SIG-M5 (cell line): ENCODE data around the gene STRN.
"Not testable (repeated sequence)": the region's sequence is repeated elsewhere in the genome, so short reads cannot be mapped to it uniquely, and the experiment has no call there.

ENCODE experiments used
- DNase-seq: peaks from one replicate; lab custom pipeline; 2025; lab: John Stamatoyannopoulos, UW

Gene STRN

DNA sequence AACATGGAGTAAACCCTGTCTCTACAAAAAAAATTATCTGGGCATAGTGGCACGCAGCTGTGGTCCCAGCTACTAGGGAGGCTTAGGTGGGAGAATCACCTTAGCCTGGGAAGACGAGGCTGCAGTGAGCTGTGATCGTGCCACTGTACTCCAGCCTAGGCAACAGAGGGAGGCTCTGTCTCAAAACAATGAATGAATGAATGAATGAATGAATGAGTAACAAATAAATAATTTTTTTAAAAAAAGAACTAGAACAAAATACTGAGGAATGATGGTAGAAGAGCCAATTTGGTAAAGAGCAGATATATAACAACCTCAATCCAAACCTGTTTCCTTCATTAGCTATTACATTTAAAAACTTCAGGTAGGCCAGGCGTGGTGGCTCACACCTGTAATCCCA lies 60.1 kb downstream of the STRN start:
- no peak for DNase-seq

DNA sequence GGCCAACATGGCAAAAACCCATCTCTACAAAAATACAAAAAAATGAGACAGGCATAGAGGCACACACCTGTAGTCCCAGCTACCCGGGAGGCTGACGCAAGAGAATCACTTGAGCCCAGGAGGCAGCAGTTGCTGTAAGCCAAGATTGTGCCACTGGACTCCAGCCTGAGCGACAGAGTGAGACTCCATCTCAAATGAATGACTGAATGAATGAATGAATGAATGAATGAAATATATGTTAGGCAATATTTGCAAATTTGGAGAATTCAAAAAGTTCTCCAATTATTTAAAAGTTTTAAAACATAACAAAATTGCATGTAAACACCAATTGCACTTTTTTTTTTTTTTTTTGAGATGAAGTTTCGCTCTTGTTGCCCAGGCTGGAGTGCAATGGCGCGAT lies 61.7 kb downstream of the STRN start:
- DNase-seq: no peak

DNA sequence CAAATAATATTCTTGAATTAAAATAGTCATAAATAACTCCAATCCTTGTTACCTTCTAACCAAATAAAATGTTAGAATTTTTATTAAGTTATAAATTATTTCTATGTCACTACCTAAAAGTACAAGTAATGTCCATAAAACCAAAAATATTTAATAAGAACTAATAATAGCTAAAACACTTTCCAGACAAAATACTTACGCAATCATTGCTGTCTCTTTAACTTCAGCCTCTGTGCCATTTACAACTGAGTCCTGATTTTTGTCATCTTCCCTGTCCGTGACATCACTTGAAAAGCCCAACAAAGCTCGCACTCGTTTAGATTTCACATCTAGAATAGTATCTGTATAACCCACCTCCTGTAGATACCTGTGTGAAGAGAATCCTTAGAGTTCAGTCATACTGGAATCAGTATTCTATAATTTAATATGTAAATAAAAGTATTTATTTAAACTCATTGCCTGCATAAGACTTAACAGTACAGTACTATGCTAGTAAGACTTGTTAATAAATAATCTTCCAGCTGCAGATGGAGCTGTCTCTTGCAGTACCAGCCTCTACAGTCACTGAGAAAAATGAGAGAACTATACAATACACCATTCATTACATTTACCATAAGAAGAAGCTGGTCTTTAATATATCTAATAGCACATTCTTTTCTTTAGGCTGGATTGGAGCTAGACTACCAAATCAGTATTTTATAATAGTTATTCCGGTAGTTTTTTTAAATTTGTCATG lies 63.8 kb downstream of the STRN start:
- DNase-seq: no peak

DNA sequence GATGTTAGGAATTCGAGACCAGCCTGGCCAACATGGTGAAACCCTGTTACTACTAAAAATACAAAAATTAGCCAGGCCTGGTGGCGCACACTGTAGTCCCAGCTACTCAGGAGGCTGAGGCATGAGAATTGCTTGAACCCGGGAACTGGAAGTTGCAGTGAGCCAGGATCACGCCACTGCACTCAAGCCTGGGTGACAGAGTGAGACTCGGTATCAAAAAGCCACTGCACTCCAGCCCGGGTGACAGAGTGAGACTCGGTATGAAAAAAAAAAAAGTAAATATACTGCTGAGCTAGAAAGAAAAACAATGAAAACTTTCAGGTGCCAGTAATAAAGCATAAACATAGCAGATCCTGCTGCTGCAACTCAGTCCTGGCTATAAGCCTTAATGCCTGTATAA lies 73.5 kb downstream of the STRN start:
- no peak for DNase-seq

DNA sequence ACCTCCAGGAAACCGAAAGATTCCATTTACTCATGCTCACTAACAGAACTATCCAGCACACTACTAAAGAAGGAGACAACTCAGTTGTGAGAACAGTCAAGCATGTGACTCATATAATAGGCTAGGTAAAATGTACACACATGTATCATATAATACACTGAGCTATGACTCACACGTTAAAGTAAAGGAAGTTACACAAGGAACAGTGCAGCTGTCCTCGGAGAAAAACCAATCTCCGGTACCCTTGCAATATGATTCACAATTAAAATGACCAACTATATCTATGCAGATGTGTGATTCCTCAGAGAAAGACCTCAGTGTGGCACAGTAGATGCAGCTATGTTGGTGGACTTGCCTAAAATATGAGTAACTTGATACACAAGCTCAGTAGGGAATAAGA lies 76.5 kb downstream of the STRN start:
- DNase-seq: peak; percentile 76

DNA sequence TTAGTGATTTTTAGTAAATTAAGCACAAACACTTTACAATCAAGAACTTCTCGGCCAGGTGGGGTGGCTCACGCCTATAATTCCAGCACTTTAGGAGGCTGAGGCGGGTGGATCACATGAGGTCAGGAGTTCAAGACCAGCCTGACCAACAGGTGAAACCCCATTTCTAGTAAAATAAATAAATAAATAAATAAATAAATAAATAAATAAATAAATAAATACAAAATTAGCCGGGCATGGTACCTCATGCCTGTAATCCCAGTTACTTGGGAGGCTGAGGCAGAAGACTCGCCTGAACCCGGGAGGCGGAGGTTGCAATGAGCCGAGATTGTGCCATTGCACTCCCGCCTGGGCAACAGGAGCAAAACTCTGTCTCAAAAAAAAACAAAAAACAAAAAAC lies 79.2 kb downstream of the STRN start:
- DNase-seq: not testable (repeated sequence)

DNA sequence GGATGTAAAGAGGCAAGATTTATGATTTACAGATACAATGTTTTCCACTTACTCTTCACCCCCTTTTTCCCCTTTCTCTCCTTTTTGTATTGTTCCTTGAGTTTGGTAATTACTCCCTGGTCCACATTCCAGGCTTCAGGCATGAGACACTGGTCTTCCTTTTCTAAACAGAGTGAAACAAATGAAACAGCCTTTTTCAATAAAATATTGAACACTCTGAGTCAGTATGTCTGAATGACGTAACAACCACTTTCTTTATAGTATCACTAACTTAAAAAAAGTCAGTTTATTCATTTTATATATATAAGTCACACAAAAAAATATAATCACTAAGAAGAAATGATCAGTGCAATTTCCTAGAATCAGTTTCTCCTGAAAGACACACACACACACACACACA lies 79.7 kb downstream of the STRN start:
- DNase-seq: no peak

DNA sequence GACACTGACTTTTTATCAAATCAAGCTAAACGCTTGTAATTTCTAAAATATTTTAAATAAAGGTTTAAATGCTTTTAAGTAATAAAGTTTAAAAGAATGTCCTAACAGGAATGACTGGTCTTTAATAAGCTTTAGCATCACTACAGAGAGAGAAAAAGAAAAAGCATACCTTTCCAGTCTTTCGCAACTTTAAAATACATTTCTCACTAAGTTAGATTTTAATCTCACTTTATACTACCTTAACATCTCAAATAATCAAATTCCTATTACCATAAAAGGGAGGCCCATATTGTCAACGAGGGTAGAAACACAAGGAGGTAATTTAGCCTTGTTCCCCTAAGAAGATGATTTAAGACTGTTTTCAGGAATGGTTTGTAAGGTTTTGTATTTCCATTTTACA lies 80.7 kb downstream of the STRN start:
- no peak for DNase-seq

DNA sequence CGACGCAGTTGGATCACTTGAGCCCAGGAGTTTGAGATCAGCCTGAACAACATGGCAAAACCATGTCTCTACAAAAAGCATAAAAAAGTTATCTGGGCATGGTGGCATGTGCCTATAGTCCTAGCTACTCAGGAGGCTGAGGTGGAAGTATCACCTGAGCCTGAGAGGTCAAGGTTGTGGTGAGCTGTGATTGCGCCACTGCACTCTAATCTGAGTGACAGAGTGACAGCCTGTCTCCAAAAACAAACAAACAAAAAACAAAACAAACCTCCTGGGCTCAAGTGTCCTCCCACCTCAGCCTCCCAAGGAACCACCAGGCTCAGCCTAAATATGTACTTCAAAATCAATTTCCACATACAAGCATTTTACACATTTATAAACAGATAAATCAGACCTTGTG lies 83.8 kb downstream of the STRN start:
- no peak for DNase-seq

DNA sequence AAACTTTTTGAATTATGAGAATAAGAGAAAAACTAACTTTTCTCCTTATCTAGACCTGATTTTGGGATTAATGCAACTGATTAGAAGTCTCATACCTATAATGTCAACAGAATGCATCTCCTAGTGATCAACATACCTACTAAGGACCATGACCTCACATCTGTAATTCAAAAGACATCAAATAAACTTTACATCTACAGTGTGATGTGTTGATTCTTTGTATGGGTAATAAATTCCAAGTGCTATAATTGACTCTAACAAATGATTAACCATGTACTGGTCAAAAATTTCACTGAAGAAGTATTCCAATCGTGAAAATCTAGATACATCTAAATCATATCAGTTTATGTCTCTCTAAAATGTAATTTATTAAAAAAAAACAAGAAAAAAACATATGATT lies 84.5 kb downstream of the STRN start:
- DNase-seq: no peak

DNA sequence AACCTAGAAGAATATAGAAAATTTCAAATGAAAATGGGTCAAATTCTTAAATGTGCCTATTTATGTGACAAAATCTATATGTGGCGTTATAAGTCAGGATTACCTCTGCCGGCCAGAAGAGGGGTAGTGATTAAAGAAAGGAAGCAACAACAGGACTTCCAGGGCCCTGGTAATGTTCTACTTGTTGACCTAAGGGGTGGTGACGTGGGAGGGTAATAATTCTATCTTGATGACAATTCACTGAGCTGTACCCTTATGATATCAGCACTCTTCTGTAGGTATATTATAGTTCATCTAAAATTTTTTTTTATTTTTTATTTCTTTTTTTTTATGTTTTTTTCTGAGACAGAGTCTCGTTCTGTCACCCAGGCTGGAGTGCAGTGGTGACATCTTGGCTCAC lies 87.9 kb downstream of the STRN start:
- DNase-seq: no peak

DNA sequence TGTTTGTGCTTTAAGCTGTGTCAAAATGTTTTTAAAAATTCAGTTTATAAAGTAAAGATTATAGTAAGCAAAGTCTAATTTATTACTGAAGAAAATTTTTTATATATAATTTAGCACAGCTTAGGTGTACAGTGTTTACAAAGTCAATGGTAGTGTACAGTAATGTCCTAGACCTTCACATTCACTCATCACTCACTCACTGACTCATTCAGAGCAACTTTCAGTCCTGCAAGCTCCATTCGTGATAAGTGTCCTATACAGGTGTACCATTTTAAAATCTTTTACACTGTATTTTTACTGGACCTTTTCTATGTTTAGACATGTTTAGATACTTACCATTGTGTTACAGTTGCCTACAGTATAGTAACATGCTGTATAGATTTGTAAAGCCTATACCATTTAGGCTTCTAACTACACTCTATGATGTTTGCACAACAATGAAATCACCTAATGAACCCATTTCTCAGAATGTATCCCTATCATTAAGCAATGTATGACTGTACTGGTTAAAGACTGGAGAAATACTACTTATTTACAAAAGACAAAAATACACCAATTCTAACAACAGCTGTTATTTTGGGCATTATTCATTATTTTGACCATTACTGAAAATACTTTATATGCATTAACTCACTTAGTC lies 95.1 kb downstream of the STRN start:
- no peak for DNase-seq

DNA sequence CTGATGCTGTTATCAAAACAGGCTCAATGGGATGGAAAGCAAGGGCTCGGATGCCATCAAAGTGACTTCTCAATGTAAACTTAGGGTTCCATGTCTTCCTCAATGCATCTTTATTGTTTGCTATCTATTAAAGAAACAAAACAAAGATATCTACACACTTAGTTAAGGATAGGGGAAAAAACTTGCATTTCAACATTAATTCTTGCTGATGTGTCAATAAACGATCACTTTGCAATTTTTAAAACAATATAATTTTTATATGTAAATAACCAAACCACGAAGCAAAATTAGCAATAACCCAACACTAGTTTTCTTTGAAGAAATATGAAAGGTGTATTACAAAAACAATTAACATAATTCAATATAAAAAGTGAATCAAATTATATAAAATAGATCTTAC lies 96.7 kb downstream of the STRN start:
- DNase-seq: no peak

DNA sequence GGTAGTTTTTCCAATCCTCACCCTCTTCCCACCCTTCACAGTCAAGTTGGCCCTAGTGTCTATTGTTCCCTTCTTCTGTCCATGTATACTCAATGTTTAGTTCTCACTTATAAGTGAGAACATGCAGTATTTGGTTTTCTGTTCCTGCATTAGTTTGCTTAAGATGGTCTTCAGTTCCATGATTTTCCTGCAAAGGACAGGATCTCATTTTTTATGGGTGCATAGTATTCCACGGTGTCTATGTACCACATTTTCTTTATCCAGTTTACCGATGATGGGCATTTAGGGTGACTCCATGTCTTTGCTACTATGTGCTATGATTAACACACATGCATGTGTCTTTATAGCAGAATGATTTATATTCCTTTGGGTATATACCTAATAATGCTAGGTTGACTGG lies 104.4 kb downstream of the STRN start:
- DNase-seq: no peak

DNA sequence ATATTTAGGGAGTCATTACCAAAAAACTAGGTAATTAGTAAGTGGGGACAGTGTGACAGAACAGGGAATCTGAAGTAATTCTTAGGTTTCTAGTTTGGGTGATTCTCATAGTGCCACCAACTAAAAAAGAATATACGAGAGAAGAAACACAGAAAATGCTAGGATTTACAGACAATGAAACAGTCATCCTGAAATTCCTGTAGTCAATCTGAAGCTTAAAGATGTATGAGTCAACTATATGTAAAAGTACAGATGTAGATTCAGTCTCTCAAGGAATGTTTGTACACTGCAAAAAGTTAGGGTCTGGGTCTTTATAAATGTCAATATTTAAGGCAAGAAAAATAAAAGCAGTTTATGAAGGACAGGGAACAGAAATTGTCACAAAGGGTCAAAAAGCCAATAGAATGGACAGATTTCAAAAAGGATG lies 107.0 kb downstream of the STRN start:
- DNase-seq: no peak

DNA sequence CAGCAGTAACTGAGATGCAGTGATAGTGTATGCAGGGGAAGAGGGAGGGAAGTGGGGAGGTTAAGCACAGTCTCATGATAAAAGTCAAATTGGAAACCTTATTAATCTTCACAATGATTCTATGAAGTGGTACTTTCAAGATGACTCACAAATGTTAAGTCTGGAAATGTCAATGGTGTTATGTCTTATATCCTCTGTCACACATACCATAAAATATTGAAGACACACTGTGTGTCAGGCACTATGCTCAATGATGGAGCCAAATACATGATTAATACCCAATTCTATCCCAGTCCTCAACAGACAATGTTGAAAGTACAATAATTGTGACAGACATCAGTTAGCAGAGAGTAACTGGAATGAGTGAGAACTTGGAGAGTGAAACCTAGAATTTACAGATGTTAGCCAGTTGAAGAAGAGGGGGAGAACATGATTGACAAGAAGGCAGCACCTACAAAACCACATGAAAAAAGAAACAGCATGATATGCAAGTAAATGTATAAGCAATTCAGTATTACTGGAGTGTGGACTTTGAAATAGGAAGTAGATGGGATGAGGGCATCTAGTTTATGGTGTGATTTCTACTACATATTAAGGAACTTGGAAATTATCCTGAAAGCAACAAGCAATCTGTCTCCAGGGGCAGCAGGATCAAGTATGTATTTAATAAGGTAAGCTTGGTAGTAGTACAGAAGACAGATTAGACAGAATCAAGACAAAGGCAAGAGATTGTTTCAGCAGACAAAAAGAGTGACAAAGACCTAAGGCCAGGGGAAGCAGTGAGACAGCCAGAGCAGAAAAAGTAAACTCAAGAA lies 107.6 kb downstream of the STRN start:
- no peak for DNase-seq

DNA sequence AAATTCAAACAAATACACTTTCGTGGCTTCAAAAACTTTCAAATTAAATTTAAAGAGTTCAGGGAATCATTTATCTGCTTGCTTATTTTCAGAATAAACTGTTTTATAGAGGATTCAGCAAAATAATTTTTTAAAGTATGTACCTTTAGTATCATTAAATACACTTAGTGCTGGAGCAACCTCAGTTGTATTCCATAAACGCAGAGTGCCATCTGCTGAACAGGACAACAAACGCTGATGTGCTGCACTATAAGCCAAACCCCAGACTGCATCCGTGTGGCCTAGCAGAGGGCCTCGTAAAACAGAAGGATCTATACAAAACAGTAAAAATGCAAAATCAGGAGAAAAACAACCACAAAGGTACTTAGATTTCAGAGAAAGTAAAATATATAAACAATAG lies 108.6 kb downstream of the STRN start:
- no peak for DNase-seq

DNA sequence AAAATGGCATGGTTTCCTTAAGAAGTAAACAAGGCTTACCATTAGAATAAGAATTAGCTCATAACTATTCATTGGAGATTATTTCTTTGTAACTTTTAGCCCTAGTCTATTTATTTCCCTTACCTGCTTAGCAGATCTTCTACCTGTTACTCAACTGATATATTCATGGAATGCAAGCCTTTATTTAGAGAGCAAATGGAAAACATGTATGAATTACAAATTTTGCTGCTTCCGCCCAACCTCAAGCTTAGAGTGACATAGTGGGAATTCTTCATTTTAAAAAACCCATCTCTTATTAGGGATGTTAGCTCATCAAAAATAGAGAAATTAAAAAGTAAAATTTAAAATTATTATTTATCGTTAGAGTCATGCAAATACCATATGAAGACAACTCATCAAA lies 110.9 kb downstream of the STRN start:
- no peak for DNase-seq

DNA sequence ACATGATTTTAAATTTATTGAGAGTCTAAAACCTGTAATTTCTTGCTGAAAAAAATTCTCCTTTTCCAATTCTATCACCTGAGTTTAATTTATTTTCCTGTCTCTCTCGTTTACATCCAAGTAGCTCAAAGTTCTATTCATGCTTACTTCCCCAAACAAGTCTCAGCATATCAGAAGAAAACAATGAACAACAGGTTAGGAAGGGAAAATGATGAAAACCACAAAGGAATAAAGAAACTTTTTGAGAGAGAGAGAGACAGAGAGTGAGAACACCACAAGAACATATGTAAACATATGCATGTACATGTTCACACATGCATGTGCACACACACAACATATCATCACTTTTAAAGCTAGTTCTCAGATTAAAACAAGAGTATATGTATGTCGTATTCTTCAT lies 112.1 kb downstream of the STRN start:
- DNase-seq: no peak

DNA sequence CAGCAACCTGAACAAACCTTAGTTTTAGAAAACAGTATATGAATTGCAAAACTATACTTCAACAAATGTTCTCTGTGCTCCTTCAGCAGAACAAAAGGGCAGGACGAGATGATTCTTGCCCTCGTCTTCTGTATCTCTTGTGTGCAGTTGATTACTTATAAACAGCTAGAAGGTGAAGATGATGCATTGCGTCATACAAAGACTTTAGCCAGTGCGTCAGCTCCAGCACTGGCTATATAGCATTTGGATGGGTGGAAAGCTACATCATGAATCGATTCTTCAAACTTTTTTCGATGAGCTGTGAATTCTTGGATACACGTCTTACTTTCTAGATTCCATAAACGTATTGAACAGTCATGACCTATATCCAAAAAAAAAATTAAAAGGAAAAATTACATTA lies 117.1 kb downstream of the STRN start:
- no peak for DNase-seq

DNA sequence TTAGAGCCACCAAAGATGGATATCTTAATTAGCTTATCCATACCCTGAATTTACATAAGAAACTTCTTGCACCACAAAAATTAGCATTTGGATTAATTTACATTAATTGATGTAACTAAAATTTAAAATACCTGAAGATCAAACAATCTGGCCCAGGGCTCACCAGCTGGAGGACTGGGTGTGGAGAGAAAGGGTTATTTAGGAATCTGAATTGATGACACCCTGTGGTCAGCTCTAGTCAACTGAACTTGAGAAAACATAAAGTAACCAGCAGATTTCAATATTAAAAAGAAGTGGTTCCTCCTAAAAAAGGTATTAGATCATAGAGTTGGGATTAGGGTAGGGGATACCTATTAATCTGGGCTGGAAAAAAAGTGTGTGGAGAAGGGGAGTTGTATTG lies 122.5 kb downstream of the STRN start:
- DNase-seq: no peak

DNA sequence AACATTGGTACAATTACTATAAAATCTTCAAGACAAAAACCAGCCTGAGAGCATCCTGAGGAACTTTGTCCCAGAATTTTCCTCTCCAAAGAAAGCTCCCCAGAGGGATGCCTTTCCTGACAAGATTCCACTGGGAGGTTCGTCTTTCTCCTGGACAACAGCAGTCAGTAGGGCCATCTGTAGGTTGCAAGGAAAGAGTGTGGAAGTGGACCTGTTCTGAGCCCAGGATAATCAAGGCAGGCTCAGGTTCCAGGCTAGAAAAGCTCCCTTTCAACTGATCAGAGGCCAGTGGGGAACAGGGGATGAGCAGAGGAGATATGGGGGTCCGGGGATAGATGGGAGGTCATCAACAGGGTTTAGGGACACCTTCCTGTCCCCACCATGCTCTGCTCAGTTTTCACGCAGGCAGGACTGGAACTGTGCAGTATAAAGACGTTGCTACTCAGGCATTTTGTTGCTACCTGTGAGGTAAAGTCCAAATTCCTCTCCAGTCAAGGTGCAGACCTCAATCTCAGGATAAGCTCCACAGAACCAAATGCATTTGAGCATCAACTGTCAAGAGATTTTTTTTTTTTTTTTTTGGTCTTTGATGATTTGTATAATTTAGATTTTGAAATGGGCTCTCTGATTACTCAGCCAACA lies 126.2 kb downstream of the STRN start:
- no peak for DNase-seq
